Prostate gland (tissue), 2 donors: ENCODE results near the gene MBOAT7. TPM values are rescaled to one million over a fixed set of nuclear protein-coding genes. Genes with fewer than 3 reads are reported as not detected.

Experiments used
- DNase-seq: peaks from one replicate; pipeline ENCODE4 v3.0.0-alpha.2; 2019; ENCODE audit warnings: low spot score
- H3K27ac ChIP-seq, 2 donors: fragments of 200-600 bp; sonication (generic); 2 replicates each; pipeline ENCODE4 v1.5.1; 2017 to 2019
- H3K27me3 ChIP-seq: fragments of 200-600 bp; sonication (generic); replicated peaks from 2 replicates; pipeline ENCODE4 v1.5.1; 2019; ENCODE audit not compliant: insufficient read depth
- H3K36me3 ChIP-seq, 2 donors: fragments of 200-600 bp; sonication (generic); 1 replicate in 1 of 2; 2 replicates in 1 of 2; pipeline versions ENCODE4 v1.5.1 to v1.8.1; 2017 to 2019
- H3K4me1 ChIP-seq: fragments of 200-600 bp; sonication (generic); replicated peaks from 2 replicates; pipeline ENCODE4 v1.5.1; 2019
- H3K4me3 ChIP-seq, 2 donors: fragments of 200-600 bp; sonication (generic); 2 replicates each; pipeline ENCODE4 v1.5.1; 2017 to 2019
- H3K9me3 ChIP-seq: fragments of 200-600 bp; sonication (generic); 2 replicates; pipeline ENCODE4 v1.5.1; 2017
- CTCF ChIP-seq, 4 experiments: fragments of 200-600 bp in 2 of 4; fragments of 450-650 bp in 2 of 4; sonication (generic) in 2 of 4; IDR thresholded peaks; 1 replicate in 3 of 4; 2 replicates in 1 of 4; pipeline ENCODE4 v1.5.1; 2016 to 2019; ENCODE audit warnings: antibody characterized with exemption in 4 of 4, mild to moderate bottlenecking in 2 of 4, moderate library complexity in 2 of 4
- POLR2A ChIP-seq: fragments of 450-650 bp; IDR thresholded peaks from one replicate; pipeline ENCODE4 v1.6.1; 2016; ENCODE audit warnings: antibody characterized with exemption, mild to moderate bottlenecking
- POLR2AphosphoS5 ChIP-seq: sonication (generic); formaldehyde crosslinking; IDR thresholded peaks from one replicate; pipeline ENCODE4 v1.6.1; 2017; ENCODE audit warnings: antibody characterized with exemption
- WGBS: methylation state at CpG from one replicate; pipeline ENCODE4 v1.1.5; 2018; 5-methylcytosine and 5-hydroxymethylcytosine counted together
- intact Hi-C: fragments of 100-400 bp; cut with DNase I; formaldehyde crosslinking; loops from one replicate; pipeline ENCODE4 v1.14.2; 2022
- total RNA-seq, 2 donors: library from RNA; depleted of rRNA; stranded (reverse); fragments of >200 nt; gene quantifications; one replicate each; pipeline ENCODE4 v1.1.0, GENCODE V29; 2016

Gene MBOAT7
- total RNA-seq, 2 donors from 2014 or later = 91.7 to 430 TPM

GRCh38 chr19:54155694-54156093, 33.7 kb downstream of the MBOAT7 start:
- H3K4me3 ChIP-seq = no peak overlapping the region
- H3K9me3 ChIP-seq = no peaks in the 10 kb centered on the region
- DNase-seq = no peak
- intact Hi-C loops = no loop called here
- H3K36me3 ChIP-seq = peaks cover 20 to 32% of the 10 kb centered on the region in 2 donors
- no peaks in the 10 kb centered on the region for H3K27me3 ChIP-seq
- WGBS = 69% methylated on average over 19 of the region's 19 CpGs
- peaks cover 10% of the 10 kb centered on the region for H3K4me1 ChIP-seq
- H3K27ac ChIP-seq = no peak overlapping the region
- TF ChIP-seq POLR2A (no peak), POLR2AphosphoS5 (no peak), CTCF (IDR thresholded peaks at IDR 0.05) (no peak)

- Histone ChIP-seq H3K4me1 (peaks cover 4% of the 10 kb centered on the region), H3K4me3 (no peak overlapping the region), H3K36me3 (peaks cover 20 to 38% of the 10 kb centered on the region in 2 donors), H3K9me3 (no peaks in the 10 kb centered on the region), H3K27me3 (no peaks in the 10 kb centered on the region), H3K27ac (no peak overlapping the region)
- TF ChIP-seq POLR2A (no peak), CTCF (IDR thresholded peaks at IDR 0.05) (no peak), POLR2AphosphoS5 (no peak)
- 70% methylated on average over 18 of the region's 18 CpGs for WGBS
- intact Hi-C loops = no loop called here
- DNase-seq = no peak
Observed at GRCh38 chr19:54154603-54155345, 34.6 kb downstream of the MBOAT7 start.

GRCh38 chr19:54153731-54154326, 35.6 kb downstream of the MBOAT7 start:
- DNase-seq = no peak
- no peak overlapping the region for H3K27ac ChIP-seq
- intact Hi-C loops = no loop called here
- H3K27me3 ChIP-seq = no peaks in the 10 kb centered on the region
- H3K9me3 ChIP-seq = no peaks in the 10 kb centered on the region
- WGBS = 71% methylated on average over 10 of the region's 10 CpGs
- no peak for TF ChIP-seq CTCF (IDR thresholded peaks at IDR 0.05)
- no peak for TF ChIP-seq POLR2A
- no peak for TF ChIP-seq POLR2AphosphoS5
- peaks cover 24 to 47% of the 10 kb centered on the region in 2 donors for H3K36me3 ChIP-seq
- peaks cover 4% of the 10 kb centered on the region for H3K4me1 ChIP-seq
- H3K4me3 ChIP-seq = no peak overlapping the region

- intact Hi-C loops = no loop called here
- no peaks in the 10 kb centered on the region for H3K27me3 ChIP-seq
- no peaks in the 10 kb centered on the region for H3K4me1 ChIP-seq
- H3K4me3 ChIP-seq = no peak overlapping the region
- 86% methylated on average over 25 of the region's 25 CpGs for WGBS
- TF ChIP-seq POLR2AphosphoS5 (no peak), POLR2A (no peak), CTCF (IDR thresholded peaks at IDR 0.05) (no peak)
- peaks cover 25 to 50% of the 10 kb centered on the region in 2 donors for H3K36me3 ChIP-seq
- DNase-seq = no peak
- no peaks in the 10 kb centered on the region for H3K9me3 ChIP-seq
- H3K27ac ChIP-seq = no peak overlapping the region
Observed at GRCh38 chr19:54152878-54153524, 36.4 kb downstream of the MBOAT7 start.
